GM12864 (cell line): Measurements from ENCODE around the gene HOTAIR.

Experiments
- DNase-seq: peaks from one replicate; pipeline ENCODE4 v3.0.0-alpha.2; 2011; ENCODE audit warnings: low read depth
- H3K4me3 ChIP-seq: 2 replicates; pipeline ENCODE4 v1.5.1; 2011; ENCODE audit warnings: mild to moderate bottlenecking, low read depth, low read length, control low read depth
- TF ChIP-seq, protein P1 (sequence below): IDR thresholded peaks from 2 replicates; pipeline ENCODE4 v1.5.1; 2011; ENCODE audit warnings: low read depth, mild to moderate bottlenecking, moderate library complexity, low read length, control low read depth, inconsistent platforms; ENCODE audit errors: missing control alignments

HOTAIR gene

DNA sequence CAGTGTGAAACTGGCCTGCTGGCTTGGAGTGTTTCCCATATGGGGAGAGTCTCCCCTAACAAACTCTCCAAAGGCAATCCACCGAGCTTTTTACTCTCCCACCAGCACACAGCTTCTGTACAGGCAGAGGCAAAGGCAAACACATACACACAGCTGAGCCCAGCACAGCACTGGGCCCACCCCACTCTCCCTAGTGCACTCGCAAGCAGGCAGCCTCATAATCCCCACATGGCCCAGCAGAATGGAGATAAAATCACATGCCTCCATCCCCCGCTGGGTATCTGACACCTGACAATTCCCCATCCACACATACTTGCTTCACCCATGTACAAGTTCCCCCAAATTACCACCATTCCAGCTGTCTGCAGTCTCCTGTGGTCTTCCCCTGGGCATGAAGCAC is 16.6 kb downstream of the HOTAIR start:
- H3K4me3 ChIP-seq, result no peak overlapping the region
- TF ChIP-seq, protein P1, sequence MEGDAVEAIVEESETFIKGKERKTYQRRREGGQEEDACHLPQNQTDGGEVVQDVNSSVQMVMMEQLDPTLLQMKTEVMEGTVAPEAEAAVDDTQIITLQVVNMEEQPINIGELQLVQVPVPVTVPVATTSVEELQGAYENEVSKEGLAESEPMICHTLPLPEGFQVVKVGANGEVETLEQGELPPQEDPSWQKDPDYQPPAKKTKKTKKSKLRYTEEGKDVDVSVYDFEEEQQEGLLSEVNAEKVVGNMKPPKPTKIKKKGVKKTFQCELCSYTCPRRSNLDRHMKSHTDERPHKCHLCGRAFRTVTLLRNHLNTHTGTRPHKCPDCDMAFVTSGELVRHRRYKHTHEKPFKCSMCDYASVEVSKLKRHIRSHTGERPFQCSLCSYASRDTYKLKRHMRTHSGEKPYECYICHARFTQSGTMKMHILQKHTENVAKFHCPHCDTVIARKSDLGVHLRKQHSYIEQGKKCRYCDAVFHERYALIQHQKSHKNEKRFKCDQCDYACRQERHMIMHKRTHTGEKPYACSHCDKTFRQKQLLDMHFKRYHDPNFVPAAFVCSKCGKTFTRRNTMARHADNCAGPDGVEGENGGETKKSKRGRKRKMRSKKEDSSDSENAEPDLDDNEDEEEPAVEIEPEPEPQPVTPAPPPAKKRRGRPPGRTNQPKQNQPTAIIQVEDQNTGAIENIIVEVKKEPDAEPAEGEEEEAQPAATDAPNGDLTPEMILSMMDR, result no peak
- DNase-seq, result no peak

- TF ChIP-seq, protein P1, result no peak
- DNase-seq, result no peak
- no peak overlapping the region for H3K4me3 ChIP-seq
Observed at GRCh38 chr12:53956914-53957536, 17.7 kb downstream of the HOTAIR start.

GRCh38 chr12:53956251-53956887 is 18.4 kb downstream of the HOTAIR start:
- H3K4me3 ChIP-seq, result no peak overlapping the region
- no peak for DNase-seq
- TF ChIP-seq, protein P1, result no peak

DNA sequence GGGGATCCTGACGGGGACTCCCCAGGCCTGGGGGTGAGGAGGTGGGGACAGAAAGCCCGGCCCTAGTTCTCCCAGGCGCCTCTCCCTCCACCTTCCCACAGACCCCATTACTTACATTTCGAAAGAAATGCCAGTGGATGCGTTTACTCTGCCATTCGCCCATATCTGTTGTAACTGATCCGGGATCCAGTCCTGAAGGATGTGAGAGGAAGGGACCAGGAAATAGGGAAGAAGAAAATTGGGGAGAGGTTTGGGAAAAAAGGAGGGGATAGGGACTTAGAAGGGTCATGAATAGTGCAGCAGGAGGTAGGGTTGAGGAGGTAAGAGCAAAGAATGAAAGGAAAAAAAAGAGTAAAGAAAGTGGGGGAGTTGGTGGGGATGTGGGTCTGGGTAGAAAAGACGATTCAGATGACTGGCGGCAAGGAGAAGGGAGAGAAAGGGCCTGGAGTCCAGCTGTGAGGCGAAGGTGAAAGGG is 18.9 kb downstream of the HOTAIR start:
- TF ChIP-seq, protein P1, result no peak
- no peak for DNase-seq
- no peak overlapping the region for H3K4me3 ChIP-seq

DNA sequence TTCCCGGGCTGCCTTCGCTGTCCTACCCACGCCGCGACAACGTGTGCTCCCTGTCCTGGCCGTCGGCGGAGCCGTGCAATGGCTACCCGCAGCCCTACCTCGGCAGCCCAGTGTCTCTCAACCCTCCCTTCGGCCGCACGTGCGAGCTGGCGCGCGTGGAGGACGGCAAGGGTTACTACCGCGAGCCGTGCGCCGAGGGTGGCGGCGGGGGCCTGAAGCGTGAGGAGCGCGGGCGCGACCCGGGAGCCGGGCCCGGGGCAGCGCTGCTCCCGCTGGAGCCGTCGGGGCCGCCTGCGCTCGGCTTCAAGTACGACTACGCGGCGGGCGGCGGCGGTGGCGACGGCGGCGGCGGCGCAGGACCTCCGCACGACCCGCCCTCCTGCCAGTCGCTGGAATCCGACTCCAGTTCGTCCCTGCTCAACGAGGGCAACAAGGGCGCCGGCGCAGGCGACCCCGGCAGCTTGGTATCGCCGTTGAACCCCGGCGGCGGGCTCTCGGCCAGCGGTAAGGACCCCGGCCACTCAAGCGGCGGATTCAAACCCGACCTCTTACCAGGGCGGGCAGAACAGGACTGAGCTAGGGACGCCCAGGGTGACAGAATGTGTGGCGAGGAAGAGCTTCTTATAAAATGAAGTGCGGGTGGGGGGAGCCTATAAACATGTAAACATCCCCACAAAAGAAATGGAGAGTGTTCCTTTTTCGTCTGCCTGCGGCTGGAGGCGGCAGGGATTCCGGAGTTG is 19.5 kb downstream of the HOTAIR start:
- no peak for DNase-seq
- no peak overlapping the region for H3K4me3 ChIP-seq
- TF ChIP-seq, protein P1, result no peak

DNA sequence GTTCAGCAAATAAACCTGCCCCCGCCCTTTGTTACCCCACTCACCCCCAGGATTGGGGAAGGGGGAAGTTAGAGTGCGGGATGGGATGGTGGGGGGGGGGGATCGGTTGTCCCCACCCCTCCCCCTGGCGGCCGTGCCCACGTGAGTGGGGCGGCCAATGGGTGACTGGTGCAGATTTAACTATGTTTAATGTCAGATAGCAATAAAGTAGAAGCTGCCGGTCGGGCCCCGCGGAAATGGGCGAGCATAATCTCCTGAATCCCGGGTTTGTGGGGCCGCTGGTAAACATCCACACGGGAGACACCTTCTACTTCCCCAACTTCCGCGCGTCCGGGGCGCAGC is 20.1 kb downstream of the HOTAIR start, which contains the start of gene HOXC12:
Gene HOXC12 (plus strand): TSS at position 210 of the 342 bp plus-strand sequence. CDS start 27 bp downstream, at position 237.
- H3K4me3 ChIP-seq, result no peak within 1 kb of the TSS
- TF ChIP-seq, protein P1, result no peak
- DNase-seq, result no peak
